NT2/D1 (cell line): ENCODE data around the gene ADCY3.

Source experiments
- DNase-seq: peaks from one replicate; pipeline ENCODE4 v3.0.0-alpha.2; 2011; ENCODE audit warnings: low read depth, low spot score
- H3K27me3 ChIP-seq: 2 replicates; pipeline ENCODE4 v1.6.0; 2011; ENCODE audit warnings: mild to moderate bottlenecking; ENCODE audit not compliant: insufficient read length, insufficient read depth
- H3K36me3 ChIP-seq: 2 replicates; pipeline ENCODE4 v1.6.1; 2011; ENCODE audit warnings: mild to moderate bottlenecking, low read length, mixed read lengths; ENCODE audit not compliant: insufficient read depth, insufficient read length
- H3K4me1 ChIP-seq: 2 replicates; pipeline ENCODE4 v1.5.1; 2011; ENCODE audit not compliant: insufficient read depth, insufficient read length
- H3K4me3 ChIP-seq: 2 replicates; pipeline ENCODE4 v1.5.1; 2011; ENCODE audit warnings: low read depth; ENCODE audit not compliant: insufficient read length
- H3K9ac ChIP-seq: 2 replicates; pipeline ENCODE4 v1.6.0; 2011; ENCODE audit warnings: low read depth; ENCODE audit not compliant: insufficient read length
- H3K9me3 ChIP-seq: 2 replicates; pipeline ENCODE4 v1.5.1; 2011; ENCODE audit warnings: mild to moderate bottlenecking, low read length; ENCODE audit not compliant: insufficient read depth
- SUZ12 ChIP-seq: IDR thresholded peaks from 2 replicates; pipeline ENCODE4 v1.6.1; 2011; ENCODE audit not compliant: insufficient read length, insufficient read depth; ENCODE audit errors: extremely low read depth
- YY1 ChIP-seq: IDR thresholded peaks from 2 replicates; pipeline ENCODE4 v1.6.1; 2011; ENCODE audit not compliant: insufficient read length, insufficient read depth
- ZNF274 ChIP-seq: IDR thresholded peaks from 2 replicates; pipeline ENCODE4 v1.6.1; 2011; ENCODE audit warnings: mild to moderate bottlenecking, low read depth, low read length

ADCY3 gene

GRCh38 chr2:24937236-24937635, 17.2 kb upstream of the ADCY3 start:
- Histone ChIP-seq H3K36me3 (no peaks in the 10 kb centered on the region), H3K9ac (no peak overlapping the region), H3K27me3 (no peaks in the 10 kb centered on the region), H3K4me3 (no peak overlapping the region), H3K4me1 (no peaks in the 10 kb centered on the region), H3K9me3 (no peaks in the 10 kb centered on the region)
- no peak for DNase-seq
- no peak for TF ChIP-seq YY1
- no peak for TF ChIP-seq ZNF274
- TF ChIP-seq SUZ12 = no peak

GRCh38 chr2:24935145-24935544, 15.1 kb upstream of the ADCY3 start:
- DNase-seq = no peak
- no peak overlapping the region for H3K4me3 ChIP-seq
- no peaks in the 10 kb centered on the region for H3K27me3 ChIP-seq
- H3K4me1 ChIP-seq = no peaks in the 10 kb centered on the region
- no peaks in the 10 kb centered on the region for H3K36me3 ChIP-seq
- TF ChIP-seq SUZ12 (no peak), YY1 (no peak), ZNF274 (no peak)
- no peak overlapping the region for H3K9ac ChIP-seq
- no peaks in the 10 kb centered on the region for H3K9me3 ChIP-seq

- Histone ChIP-seq H3K4me3 (no peak overlapping the region), H3K4me1 (peaks cover 2% of the 10 kb centered on the region), H3K9me3 (no peaks in the 10 kb centered on the region), H3K27me3 (no peaks in the 10 kb centered on the region), H3K36me3 (no peaks in the 10 kb centered on the region), H3K9ac (no peak overlapping the region)
- TF ChIP-seq ZNF274 (no peak), YY1 (no peak), SUZ12 (no peak)
- no peak for DNase-seq
These were observed 12.7 kb upstream of the ADCY3 start for GRCh38 chr2:24932715-24933114.

GRCh38 chr2:24930768-24931167, 10.7 kb upstream of the ADCY3 start:
- DNase-seq = no peak
- H3K4me3 ChIP-seq = no peak overlapping the region

GRCh38 chr2:24929230-24929629, 9.2 kb upstream of the ADCY3 start:
- H3K9ac ChIP-seq = no peak overlapping the region
- H3K27me3 ChIP-seq = no peaks in the 10 kb centered on the region
- no peak overlapping the region for H3K4me3 ChIP-seq
- DNase-seq = no peak
- H3K36me3 ChIP-seq = no peaks in the 10 kb centered on the region
- peaks cover 14% of the 10 kb centered on the region for H3K4me1 ChIP-seq
- TF ChIP-seq YY1 = no peak
- TF ChIP-seq ZNF274 = no peak
- no peak for TF ChIP-seq SUZ12
- no peaks in the 10 kb centered on the region for H3K9me3 ChIP-seq

More at GRCh38 chr2:24930768-24931167, 10.7 kb upstream of the ADCY3 start:
- Histone ChIP-seq H3K9me3 (no peaks in the 10 kb centered on the region), H3K36me3 (no peaks in the 10 kb centered on the region), H3K27me3 (no peaks in the 10 kb centered on the region), H3K4me1 (peaks cover 8% of the 10 kb centered on the region), H3K9ac (no peak overlapping the region)
- TF ChIP-seq YY1 (no peak), SUZ12 (no peak), ZNF274 (no peak)

GRCh38 chr2:24928036-24928435, 8.0 kb upstream of the ADCY3 start:
- TF ChIP-seq YY1 (no peak), SUZ12 (no peak), ZNF274 (no peak)
- Histone ChIP-seq H3K9ac (no peak overlapping the region), H3K4me1 (peaks cover 14% of the 10 kb centered on the region), H3K36me3 (no peaks in the 10 kb centered on the region), H3K9me3 (no peaks in the 10 kb centered on the region), H3K4me3 (no peak overlapping the region), H3K27me3 (no peaks in the 10 kb centered on the region)
- no peak for DNase-seq

GRCh38 chr2:24926602-24927252, 6.7 kb upstream of the ADCY3 start:
- no peak overlapping the region for H3K9ac ChIP-seq

More at GRCh38 chr2:24926602-24927252, 6.7 kb upstream of the ADCY3 start:
- Histone ChIP-seq H3K36me3 (no peaks in the 10 kb centered on the region), H3K27me3 (no peaks in the 10 kb centered on the region), H3K9me3 (no peaks in the 10 kb centered on the region), H3K4me1 (peaks cover 14% of the 10 kb centered on the region), H3K4me3 (no peak overlapping the region)
- DNase-seq = no peak
- no peak for TF ChIP-seq YY1
- no peak for TF ChIP-seq SUZ12
- no peak for TF ChIP-seq ZNF274
